Activated T-helper 2 cell treated with anti-CD3 and anti-CD28 coated beads, Interferon-gamma antibody, Interleukin-2, Interleukin-4, amounts not matched to agents 10 μg/mL and 5 μg/mL and 100 μg/mL, durations not matched to agents 14 hours and 24 hours and 36 hours (primary cell): ENCODE measurements around the gene PTH. TPM values are rescaled to one million over a fixed set of nuclear protein-coding genes. Genes with fewer than 3 reads are reported as not detected.

Source experiments
- DNase-seq: peaks from one replicate; pipeline ENCODE4 v3.0.0; 2021; ENCODE audit warnings: low spot score
- H3K27ac Mint-ChIP-seq: one replicate; pipeline ENCODE4 v1.8.0; 2021; ENCODE audit warnings: mixed read lengths
- H3K27me3 Mint-ChIP-seq: one replicate; pipeline ENCODE4 v1.8.0; 2021; ENCODE audit warnings: low read depth, mixed read lengths
- H3K36me3 Mint-ChIP-seq: one replicate; pipeline ENCODE4 v1.8.0; 2021; ENCODE audit warnings: low read depth, mixed read lengths
- H3K4me1 Mint-ChIP-seq: one replicate; pipeline ENCODE4 v1.8.0; 2021; ENCODE audit warnings: low read depth, mixed read lengths
- H3K4me3 Mint-ChIP-seq: one replicate; pipeline ENCODE4 v1.8.0; 2021; ENCODE audit warnings: low read depth, mild to moderate bottlenecking, moderate library complexity, mixed read lengths
- H3K9me3 Mint-ChIP-seq: one replicate; pipeline ENCODE4 v1.8.0; 2021; ENCODE audit warnings: mixed read lengths
- intact Hi-C: fragments of 100-400 bp; cut with micrococcal nuclease; formaldehyde crosslinking; loops from one replicate; pipeline ENCODE4 v1.15.1; 2023
- total RNA-seq: library from RNA; stranded (reverse); gene quantifications from 2 replicates; pipeline ENCODE4 v1.2.3, GENCODE V29; 2022

The PTH gene
- not detected in 2 replicates for total RNA-seq

GRCh38 chr11:13495929-13496328 lies at the start of gene PTH:
PTH (minus strand) TSS chr11:13495997; CDS start chr11:13492855, 3,142 bp downstream.
- H3K4me3 Mint-ChIP-seq, result no peak within 1 kb of the TSS

GRCh38 chr11:13538044-13538443 lies 42.2 kb upstream of the PTH start:
- H3K36me3 Mint-ChIP-seq, result no peaks in the 10 kb centered on the region

More at GRCh38 chr11:13495929-13496328, at the start of gene PTH:
- Mint-ChIP-seq H3K27ac (no peak within 1 kb of the TSS), H3K36me3 (no peaks in the 10 kb centered on the region), H3K4me1 (no peaks in the 10 kb centered on the region), H3K9me3 (no peaks in the 10 kb centered on the region), H3K27me3 (peaks cover 2% of the 10 kb centered on the region)
- no peak for DNase-seq
- intact Hi-C loops, result no loop called here

DNA sequence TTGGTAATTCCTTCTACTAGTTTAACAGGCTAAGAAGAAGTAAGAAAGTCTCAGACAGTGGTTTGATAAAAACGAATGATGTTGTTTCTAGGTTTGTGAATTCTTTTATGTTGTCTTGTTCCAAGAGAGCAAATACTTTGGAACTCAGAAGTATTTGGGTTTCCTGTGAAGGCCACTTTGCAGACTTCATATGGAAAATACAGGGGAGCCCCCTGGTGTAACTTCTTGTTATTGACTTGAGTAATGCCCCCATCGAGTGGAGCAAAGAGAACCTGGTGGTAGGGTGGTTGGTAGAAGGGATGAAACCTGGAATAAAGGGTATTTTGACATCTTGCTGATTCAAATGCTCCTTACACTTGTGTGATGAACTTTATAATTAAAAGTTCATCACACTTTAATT lies 40.0 kb upstream of the PTH start:
- Mint-ChIP-seq H3K27ac (no peak overlapping the region), H3K4me1 (no peaks in the 10 kb centered on the region), H3K9me3 (peaks cover 21% of the 10 kb centered on the region), H3K4me3 (no peak overlapping the region), H3K27me3 (no peaks in the 10 kb centered on the region), H3K36me3 (no peaks in the 10 kb centered on the region)
- no peak for DNase-seq
- intact Hi-C loops, result no loop called here

More at GRCh38 chr11:13538044-13538443, 42.2 kb upstream of the PTH start:
- H3K4me3 Mint-ChIP-seq, result no peak overlapping the region
- H3K4me1 Mint-ChIP-seq, result no peaks in the 10 kb centered on the region
- H3K9me3 Mint-ChIP-seq, result peaks cover 27% of the 10 kb centered on the region
- intact Hi-C loops, result no loop called here
- no peaks in the 10 kb centered on the region for H3K27me3 Mint-ChIP-seq
- no peak for DNase-seq
- H3K27ac Mint-ChIP-seq, result no peak overlapping the region

- Mint-ChIP-seq H3K4me3 (no peak overlapping the region), H3K27me3 (no peaks in the 10 kb centered on the region), H3K27ac (no peak overlapping the region), H3K4me1 (no peaks in the 10 kb centered on the region), H3K36me3 (no peaks in the 10 kb centered on the region), H3K9me3 (peaks cover 21% of the 10 kb centered on the region)
- no peak for DNase-seq
- intact Hi-C loops, result no loop called here
These were observed 38.6 kb upstream of the PTH start for GRCh38 chr11:13534358-13534757.

GRCh38 chr11:13525257-13525656 lies 29.5 kb upstream of the PTH start:
- Mint-ChIP-seq H3K9me3 (no peaks in the 10 kb centered on the region), H3K36me3 (no peaks in the 10 kb centered on the region), H3K4me3 (no peak overlapping the region), H3K4me1 (no peaks in the 10 kb centered on the region), H3K27ac (no peak overlapping the region), H3K27me3 (no peaks in the 10 kb centered on the region)
- intact Hi-C loops, result no loop called here
- no peak for DNase-seq

DNA sequence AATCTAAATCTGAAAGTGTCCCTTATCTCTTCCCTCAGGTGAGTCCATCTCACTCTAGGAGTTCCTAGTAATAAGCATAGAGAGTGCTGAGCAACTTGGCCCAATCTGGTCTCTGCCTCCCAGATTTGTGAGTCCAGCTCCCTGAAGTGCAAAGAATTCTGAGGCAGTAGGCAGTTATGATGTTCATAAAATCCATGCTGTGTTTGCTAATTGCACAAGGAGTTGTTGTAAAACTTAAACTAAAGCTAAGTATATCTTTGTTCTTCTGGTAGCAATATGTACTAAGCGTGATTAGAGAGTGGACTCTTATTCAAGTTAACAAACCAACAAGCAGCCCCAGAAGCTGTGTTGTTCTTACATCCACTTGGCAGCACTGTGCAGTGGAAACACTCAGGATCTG lies 7.6 kb upstream of the PTH start:
- DNase-seq, result no peak
- intact Hi-C loops, result no loop called here
- H3K36me3 Mint-ChIP-seq, result no peaks in the 10 kb centered on the region
- no peak overlapping the region for H3K4me3 Mint-ChIP-seq
- H3K4me1 Mint-ChIP-seq, result no peaks in the 10 kb centered on the region
- H3K9me3 Mint-ChIP-seq, result no peaks in the 10 kb centered on the region
- H3K27ac Mint-ChIP-seq, result no peak overlapping the region
- H3K27me3 Mint-ChIP-seq, result no peaks in the 10 kb centered on the region

- no peak for DNase-seq
- H3K27ac Mint-ChIP-seq, result no peak overlapping the region
- no peak overlapping the region for H3K4me3 Mint-ChIP-seq
- no peaks in the 10 kb centered on the region for H3K27me3 Mint-ChIP-seq
- H3K9me3 Mint-ChIP-seq, result no peaks in the 10 kb centered on the region
- intact Hi-C loops, result no loop called here
- no peaks in the 10 kb centered on the region for H3K4me1 Mint-ChIP-seq
- H3K36me3 Mint-ChIP-seq, result no peaks in the 10 kb centered on the region
These were observed 6.7 kb upstream of the PTH start for GRCh38 chr11:13502492-13502891.

GRCh38 chr11:13494051-13494450 lies 1.7 kb downstream of the PTH start:
- Mint-ChIP-seq H3K36me3 (no peaks in the 10 kb centered on the region), H3K9me3 (no peaks in the 10 kb centered on the region), H3K27me3 (peaks cover 5% of the 10 kb centered on the region), H3K27ac (no peak overlapping the region), H3K4me3 (no peak overlapping the region), H3K4me1 (no peaks in the 10 kb centered on the region)
- no peak for DNase-seq
- intact Hi-C loops, result no loop called here

DNA sequence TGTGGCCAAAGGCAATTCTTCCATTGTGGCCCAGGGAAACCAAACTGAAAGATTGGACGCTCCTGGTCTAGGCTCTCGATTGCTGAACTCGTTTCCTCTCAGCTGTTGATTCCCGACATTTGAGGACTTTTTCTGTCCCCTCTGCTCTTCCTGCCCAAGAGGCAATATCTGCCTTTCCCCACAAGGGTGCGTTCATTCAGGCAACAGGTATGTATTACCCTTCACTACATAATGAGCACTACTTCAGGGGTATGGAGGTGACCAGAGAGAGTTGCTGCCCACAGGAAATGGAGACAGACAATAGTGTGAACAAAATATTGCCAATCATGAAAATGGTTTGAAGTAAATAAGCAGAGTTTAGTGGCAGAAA lies 8.2 kb downstream of the PTH start:
- Mint-ChIP-seq H3K9me3 (no peaks in the 10 kb centered on the region), H3K4me3 (peak overlapping the region; percentile 43), H3K36me3 (no peaks in the 10 kb centered on the region), H3K27ac (no peak overlapping the region), H3K27me3 (peaks cover 4% of the 10 kb centered on the region), H3K4me1 (no peaks in the 10 kb centered on the region)
- intact Hi-C loops, result no loop called here
- DNase-seq, result no peak

DNA sequence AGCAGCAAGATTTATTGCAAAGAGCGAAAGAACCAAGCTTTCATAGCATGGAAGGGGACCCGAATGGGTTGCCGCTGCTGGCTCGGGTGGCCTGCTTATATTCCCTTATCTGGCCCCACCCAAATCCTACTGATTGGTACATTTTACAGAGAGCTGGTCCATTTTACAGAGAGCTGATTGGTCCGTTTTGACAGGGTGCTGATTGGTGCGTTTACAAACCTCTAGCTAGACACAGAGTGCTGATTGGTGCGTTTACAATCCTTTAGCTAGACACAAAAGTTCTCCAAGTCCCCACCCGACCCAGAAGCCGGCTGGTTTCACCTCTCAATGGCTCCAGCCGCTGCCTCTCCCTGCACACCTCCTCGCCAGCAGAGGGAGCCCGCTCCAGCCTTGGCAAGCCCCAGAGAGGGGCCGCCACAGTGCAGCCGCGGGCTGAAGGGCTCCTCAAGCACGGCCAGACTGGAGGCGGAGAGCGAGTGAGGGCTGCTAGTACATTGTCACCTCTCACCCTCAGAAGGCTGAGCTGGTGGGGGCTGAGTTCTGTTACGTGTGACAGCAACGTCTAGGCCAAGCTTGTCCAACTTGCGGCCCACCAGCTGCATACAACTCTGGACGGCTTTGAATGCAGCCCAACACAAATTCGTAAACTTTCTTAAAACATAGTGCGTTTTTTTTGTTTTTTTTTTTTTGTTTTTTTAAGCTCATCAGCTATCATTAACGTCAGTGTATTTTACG lies 8.7 kb downstream of the PTH start:
- no peak overlapping the region for H3K27ac Mint-ChIP-seq
- H3K27me3 Mint-ChIP-seq, result peaks cover 4% of the 10 kb centered on the region
- DNase-seq, result peak; percentile 43
- intact Hi-C loops, result no loop called here
- H3K4me1 Mint-ChIP-seq, result no peaks in the 10 kb centered on the region
- peak overlapping the region; percentile 31 for H3K4me3 Mint-ChIP-seq
- no peaks in the 10 kb centered on the region for H3K36me3 Mint-ChIP-seq
- H3K9me3 Mint-ChIP-seq, result no peaks in the 10 kb centered on the region

GRCh38 chr11:13480198-13480597 lies 15.6 kb downstream of the PTH start:
- Mint-ChIP-seq H3K9me3 (no peaks in the 10 kb centered on the region), H3K27ac (no peak overlapping the region), H3K4me1 (no peaks in the 10 kb centered on the region), H3K27me3 (peaks cover 5% of the 10 kb centered on the region), H3K4me3 (no peak overlapping the region), H3K36me3 (no peaks in the 10 kb centered on the region)
- no peak for DNase-seq
- intact Hi-C loops, result no loop called here

- H3K27me3 Mint-ChIP-seq, result peaks cover 5% of the 10 kb centered on the region
- H3K9me3 Mint-ChIP-seq, result no peaks in the 10 kb centered on the region
- DNase-seq, result no peak
- no peaks in the 10 kb centered on the region for H3K4me1 Mint-ChIP-seq
- no peak overlapping the region for H3K4me3 Mint-ChIP-seq
- H3K27ac Mint-ChIP-seq, result no peak overlapping the region
- H3K36me3 Mint-ChIP-seq, result no peaks in the 10 kb centered on the region
- intact Hi-C loops, result no loop called here
These were observed 16.1 kb downstream of the PTH start for GRCh38 chr11:13479688-13480087.

- Mint-ChIP-seq H3K9me3 (no peaks in the 10 kb centered on the region), H3K27ac (no peak overlapping the region), H3K36me3 (no peaks in the 10 kb centered on the region), H3K27me3 (peaks cover 17% of the 10 kb centered on the region), H3K4me1 (no peaks in the 10 kb centered on the region), H3K4me3 (no peak overlapping the region)
- DNase-seq, result no peak
- intact Hi-C loops, result no loop called here
These were observed 20.7 kb downstream of the PTH start for GRCh38 chr11:13475091-13475490.
